HG02852 (cell line): ENCODE data around the gene PDE4D.

Experiments
- ATAC-seq: cut with Tn5 transposase; IDR thresholded peaks from one replicate; pipeline ENCODE4 v1.9.1; 2021; ENCODE audit warnings: mild to moderate bottlenecking, moderate library complexity; ENCODE audit not compliant: unreplicated experiment

PDE4D gene

GRCh38 chr5:59840200-59840601, 53.3 kb downstream of the PDE4D start:
- ATAC-seq: no peak

- no peak for ATAC-seq
Observed at GRCh38 chr5:59838989-59839388, 54.5 kb downstream of the PDE4D start.

- ATAC-seq: no peak
Observed at GRCh38 chr5:59838067-59838466, 55.5 kb downstream of the PDE4D start.

- no peak for ATAC-seq
Observed at GRCh38 chr5:59837071-59837470, 56.5 kb downstream of the PDE4D start.

- ATAC-seq: no peak
Observed at GRCh38 chr5:59835800-59836199, 57.7 kb downstream of the PDE4D start.

- no peak for ATAC-seq
Observed at GRCh38 chr5:59833448-59833847, 60.1 kb downstream of the PDE4D start.

- ATAC-seq: no peak
Observed at GRCh38 chr5:59832577-59833301, 60.8 kb downstream of the PDE4D start.

- no peak for ATAC-seq
Observed at GRCh38 chr5:59831326-59832010, 62.1 kb downstream of the PDE4D start.

GRCh38 chr5:59830536-59831200, 62.9 kb downstream of the PDE4D start:
- no peak for ATAC-seq

- no peak for ATAC-seq
Observed at GRCh38 chr5:59829922-59830321, 63.6 kb downstream of the PDE4D start.

- ATAC-seq: no peak
Observed at GRCh38 chr5:59829386-59829785, 64.1 kb downstream of the PDE4D start.

- ATAC-seq: no peak
Observed at GRCh38 chr5:59828623-59829022, 64.9 kb downstream of the PDE4D start.

GRCh38 chr5:59826996-59827395, 66.5 kb downstream of the PDE4D start:
- ATAC-seq: no peak

- ATAC-seq: no peak
Observed at GRCh38 chr5:59823420-59823819, 70.1 kb downstream of the PDE4D start.

- no peak for ATAC-seq
Observed at GRCh38 chr5:59819806-59820205, 73.7 kb downstream of the PDE4D start.

GRCh38 chr5:59817536-59817935, 76.0 kb downstream of the PDE4D start:
- ATAC-seq: no peak

- ATAC-seq: no peak
Observed at GRCh38 chr5:59816654-59817300, 76.7 kb downstream of the PDE4D start.

GRCh38 chr5:59814537-59814872, 79.0 kb downstream of the PDE4D start:
- no peak for ATAC-seq

- ATAC-seq: peak; percentile 66
Observed at GRCh38 chr5:59813761-59814536, 79.6 kb downstream of the PDE4D start.

- ATAC-seq: peak; percentile 66
Observed at GRCh38 chr5:59810041-59810440, 83.5 kb downstream of the PDE4D start.

GRCh38 chr5:59807806-59808205, 85.7 kb downstream of the PDE4D start:
- no peak for ATAC-seq
